Brain microvascular endothelial cell (primary cell): Measurements from ENCODE around the gene PHOSPHO1.

Experiments used
- DNase-seq: peaks from one replicate; pipeline ENCODE4 v3.0.0-alpha.2; 2020
- H3K27ac ChIP-seq: fragments of 250-450 bp; sonication (Bioruptor Pico); 2 replicates; pipeline ENCODE4 v1.5.1; 2020; ENCODE audit warnings: mild to moderate bottlenecking, moderate library complexity
- H3K27me3 ChIP-seq: fragments of 250-450 bp; sonication (Bioruptor Pico); replicated peaks from 2 replicates; pipeline ENCODE4 v1.5.1; 2020; ENCODE audit warnings: mild to moderate bottlenecking
- H3K36me3 ChIP-seq: fragments of 250-450 bp; sonication (Bioruptor Pico); replicated peaks from 2 replicates; pipeline ENCODE4 v1.5.1; 2020; ENCODE audit warnings: mild to moderate bottlenecking
- H3K4me3 ChIP-seq: 2 replicates; pipeline ENCODE4 v1.5.1; 2011; ENCODE audit warnings: low read depth, mild to moderate bottlenecking, control low read depth, low read length, moderate library complexity
- CTCF ChIP-seq: IDR thresholded peaks from 2 replicates; pipeline ENCODE4 v1.5.1; 2011; ENCODE audit warnings: low read depth, mild to moderate bottlenecking, moderate library complexity, low read length, control low read depth, inconsistent platforms; ENCODE audit errors: missing control alignments
- in situ Hi-C: cut with HindIII; loops from 2 replicates; pipeline ENCODE4 v1.10.0; 2017; ENCODE audit warnings: low sequenced_read_pairs, low pct_ligation_motif_present

PHOSPHO1 gene

DNA sequence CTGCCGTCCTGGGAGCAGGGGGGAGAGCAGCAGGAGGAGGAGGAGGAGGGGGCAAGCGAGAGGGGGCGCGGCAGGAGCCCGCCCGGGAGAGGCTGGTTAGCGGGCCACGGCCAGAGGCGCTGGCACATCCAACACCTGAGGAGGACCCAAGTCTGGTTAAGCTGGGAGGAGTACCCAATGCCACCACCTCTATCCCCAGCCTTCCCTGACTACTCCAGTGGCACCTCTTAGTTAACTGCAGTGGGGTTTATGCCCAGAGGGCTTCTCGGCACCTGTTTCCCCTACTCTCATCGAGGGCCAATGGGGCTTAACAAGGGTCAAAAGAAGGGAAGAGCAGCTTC, 5.6 kb downstream of the PHOSPHO1 start:
- no peak for TF ChIP-seq CTCF
- Histone ChIP-seq H3K36me3 (no peaks in the 10 kb centered on the region), H3K4me3 (no peak overlapping the region), H3K27me3 (peaks cover 24% of the 10 kb centered on the region), H3K27ac (no peak overlapping the region)
- in situ Hi-C loops, result no loop called here
- no peak for DNase-seq

- in situ Hi-C loops, result no loop called here
- Histone ChIP-seq H3K27ac (no peak overlapping the region), H3K4me3 (peak overlapping the region; percentile 12), H3K36me3 (no peaks in the 10 kb centered on the region), H3K27me3 (peaks cover 24% of the 10 kb centered on the region)
- DNase-seq, result no peak
- TF ChIP-seq CTCF, result no peak
Observed at GRCh38 chr17:49224198-49224996, 6.2 kb downstream of the PHOSPHO1 start.

GRCh38 chr17:49223517-49224197, 6.9 kb downstream of the PHOSPHO1 start:
- Histone ChIP-seq H3K36me3 (no peaks in the 10 kb centered on the region), H3K27me3 (peaks cover 24% of the 10 kb centered on the region), H3K27ac (no peak overlapping the region), H3K4me3 (peak overlapping the region; percentile 12)
- TF ChIP-seq CTCF, result peak; percentile 94
- peak; percentile 27 for DNase-seq
- in situ Hi-C loops, result no loop called here

DNA sequence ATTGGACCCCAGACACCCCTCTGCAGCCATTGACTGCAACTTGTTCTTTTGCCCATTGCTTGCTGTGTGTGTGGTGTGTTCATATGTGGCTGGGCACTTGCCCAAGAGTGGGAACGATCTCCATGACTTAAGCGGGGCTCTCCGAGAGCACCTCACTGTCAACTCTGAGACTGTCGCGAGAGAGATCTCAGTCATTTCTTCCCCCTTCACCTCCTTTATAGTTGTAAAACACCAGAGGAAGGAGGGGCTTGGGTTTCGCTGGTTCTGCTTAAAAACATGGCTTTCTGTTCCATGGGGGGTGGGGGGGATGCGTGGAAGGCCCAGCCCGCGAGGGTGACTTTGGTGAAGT, 7.4 kb downstream of the PHOSPHO1 start:
- TF ChIP-seq CTCF, result no peak
- no peak overlapping the region for H3K27ac ChIP-seq
- H3K36me3 ChIP-seq, result no peaks in the 10 kb centered on the region
- H3K27me3 ChIP-seq, result peaks cover 24% of the 10 kb centered on the region
- DNase-seq, result no peak
- no peak overlapping the region for H3K4me3 ChIP-seq
- in situ Hi-C loops, result no loop called here

DNA sequence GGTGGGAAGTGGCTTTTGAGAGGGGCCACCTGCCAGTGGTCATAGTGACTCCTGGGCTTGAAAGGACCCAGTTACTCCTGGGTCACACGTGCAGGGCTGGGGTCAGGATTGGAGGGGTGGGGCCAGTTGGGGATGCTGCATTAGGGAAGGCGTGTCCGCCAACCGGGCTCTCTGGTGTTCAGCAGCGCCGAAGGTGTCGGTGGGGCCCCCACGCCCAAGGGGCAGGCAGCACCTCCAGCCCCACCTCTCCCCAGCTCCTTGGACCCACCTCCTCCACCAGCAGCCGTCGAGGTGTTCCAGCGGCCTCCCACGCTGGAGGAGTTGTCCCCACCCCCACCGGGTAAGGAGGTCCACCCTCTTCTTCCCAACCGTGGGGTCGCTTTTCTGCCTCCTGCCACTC, 10.6 kb downstream of the PHOSPHO1 start:
- no peak for DNase-seq
- in situ Hi-C loops, result no loop called here
- Histone ChIP-seq H3K27me3 (peaks cover 15% of the 10 kb centered on the region), H3K27ac (no peak overlapping the region), H3K4me3 (no peak overlapping the region), H3K36me3 (no peaks in the 10 kb centered on the region)
- no peak for TF ChIP-seq CTCF
